Psoas muscle (tissue), 8 donors: ENCODE results near the gene TIMM9. TPM values are rescaled to one million over a fixed set of nuclear protein-coding genes. Genes with fewer than 3 reads are reported as not detected.
A peak's percentile ranks its signal among the peaks of the same experiment; 100 is the strongest.

Source experiments
- ATAC-seq, 4 donors: fragments of 200-7000 bp; cut with Tn5 transposase; one replicate each; pipeline ENCODE4 v1.9.1; 2020; ENCODE audit warnings: moderate library complexity in 3 of 4, mild to moderate bottlenecking in 2 of 4
- DNase-seq, 2 donors: peaks; one replicate each; pipeline ENCODE4 v3.0.0-alpha.2; 2020
- H3K27ac ChIP-seq: fragments of 200-600 bp; one replicate; pipeline ENCODE4 v1.8.0; 2022
- H3K27me3 ChIP-seq, 3 donors: fragments of 200-600 bp in 1 of 3; one replicate each; pipeline versions ENCODE4 v1.6.1 to v1.8.0; 2013 to 2022; ENCODE audit warnings: low read length in 2 of 3, mild to moderate bottlenecking in 2 of 3, moderate library complexity in 1 of 3; ENCODE audit not compliant: insufficient read depth in 3 of 3
- H3K36me3 ChIP-seq, 2 donors: fragments of 200-600 bp in 1 of 2; one replicate each; pipeline versions ENCODE4 v1.6.1 to v1.8.0; 2013 to 2022; ENCODE audit warnings: low read depth in 1 of 2, mild to moderate bottlenecking in 1 of 2, moderate library complexity in 1 of 2; ENCODE audit not compliant: insufficient read depth in 1 of 2
- H3K4me1 ChIP-seq: fragments of 200-600 bp; one replicate; pipeline ENCODE4 v1.8.0; 2022
- H3K4me3 ChIP-seq: fragments of 200-600 bp; one replicate; pipeline ENCODE4 v1.8.0; 2022; ENCODE audit warnings: mild to moderate bottlenecking
- H3K9me3 ChIP-seq: fragments of 200-600 bp; one replicate; pipeline ENCODE4 v1.8.0; 2022
- CTCF ChIP-seq: fragments of 200-600 bp; IDR thresholded peaks from one replicate; pipeline ENCODE4 v1.8.0; 2022; ENCODE audit warnings: antibody characterized with exemption
- WGBS, 3 donors: extraction: QIAGEN DNeasy Blood & Tissue Kit; methylation state at CpG; one replicate each; pipeline versions ENCODE4 v1.1.6 to v1.1.7; 2013; 5-methylcytosine and 5-hydroxymethylcytosine counted together
- intact Hi-C, 2 donors: fragments of 100-400 bp; cut with DNase I; formaldehyde crosslinking; loops; one replicate each; pipeline versions ENCODE4 v1.11.0 to v1.14.2; 2022
- polyA plus RNA-seq, 3 donors: library from polyadenylated mRNA; stranded (reverse); fragments of 200-250 nt; gene quantifications; one replicate each; pipeline ENCODE4 v1.2.3, GENCODE V29; 2013
- total RNA-seq, 4 donors: library from RNA; stranded (reverse); fragmentation: NEBNext Ultra II Directional in 2 of 4; extraction: Animal tissue kit (Norgen Biotek cat#: 25700) in 2 of 4; gene quantifications; one replicate each; pipeline versions ENCODE4 v1.2.1 to v1.2.4, GENCODE V29; 2021 to 2023
- donor health status: healthy with polysubstance abuse.
- donor health status: DM: no; HTN: no; CAD: no; lungs with moderate emphysema.
- donor health status: Bipolar disorder and iron deficiency.
- donor health status: healthy.
- donor health status: DM: yes; HTN: yes; CAD: no.
- donor health status: DM: no; HTN: no; CAD: no.
- donor health status: DM: no; HTN: no; CAD: no.
- donor health status: DM: yes; HTN: yes; CAD: no.

Gene TIMM9
- total and polyA plus RNA-seq, 7 donors = 44.2 to 87.8 (median 52.2) TPM

DNA sequence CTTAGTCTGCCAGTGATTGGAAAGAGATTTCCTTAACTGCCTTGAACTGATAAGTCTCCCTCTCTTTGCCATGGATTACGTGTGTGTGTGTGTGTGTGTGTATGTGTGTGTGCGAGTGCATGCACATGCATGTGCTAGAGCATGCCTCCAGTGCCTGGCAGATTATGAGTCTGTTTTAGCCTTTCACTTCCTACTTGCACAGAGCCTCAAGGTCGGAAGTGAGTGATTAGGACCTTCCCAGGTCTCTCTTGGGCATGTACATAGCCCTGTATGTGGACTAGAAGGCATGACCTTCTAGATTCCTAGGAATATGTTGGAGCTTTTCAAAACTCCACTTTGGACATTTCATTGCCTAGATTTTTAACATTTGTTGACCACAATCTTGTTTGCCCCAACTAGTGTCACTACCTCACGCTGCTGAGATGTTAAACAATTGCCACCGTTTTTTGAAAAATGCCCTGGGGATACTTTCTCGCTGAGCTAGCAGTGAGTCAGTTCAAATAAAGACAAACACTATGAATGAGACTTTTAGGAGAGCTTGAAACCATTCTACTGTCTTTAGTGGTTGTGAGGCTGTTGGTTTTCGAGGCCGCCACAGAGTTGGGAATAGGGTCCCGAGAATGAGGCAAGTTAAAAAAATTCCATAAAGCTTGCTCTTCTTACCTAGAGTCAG lies 28.4 kb upstream of the TIMM9 start:
- no peak for ATAC-seq
- H3K9me3 ChIP-seq = no peaks in the 10 kb centered on the region
- 89 to 96% (median 93%) methylated on average over 9 of the region's 9 CpGs for WGBS, 3 donors
- TF ChIP-seq CTCF = no peak
- H3K27ac ChIP-seq = no peak overlapping the region
- intact Hi-C loops = no loop called here
- no peak for DNase-seq
- H3K4me3 ChIP-seq = no peak overlapping the region
- H3K36me3 ChIP-seq = peaks cover 3 to 92% of the 10 kb centered on the region in 2 donors
- H3K27me3 ChIP-seq = no peaks in the 10 kb centered on the region
- no peaks in the 10 kb centered on the region for H3K4me1 ChIP-seq

- H3K36me3 ChIP-seq = peaks cover 7 to 98% of the 10 kb centered on the region in 2 donors
- no peak overlapping the region for H3K4me3 ChIP-seq
- TF ChIP-seq CTCF = no peak
- intact Hi-C loops = no loop called here
- no peak overlapping the region for H3K27ac ChIP-seq
- H3K9me3 ChIP-seq = no peaks in the 10 kb centered on the region
- H3K4me1 ChIP-seq = no peaks in the 10 kb centered on the region
- ATAC-seq (peak in 1 of 4 donors; percentile 24), DNase-seq (no peak)
- WGBS, 3 donors = 31 to 62% (median 31%) methylated on average over 5 of the region's 5 CpGs
- no peaks in the 10 kb centered on the region for H3K27me3 ChIP-seq
Measured at GRCh38 chr14:58444627-58445026, 17.3 kb upstream of the TIMM9 start.

- no peak overlapping the region for H3K27ac ChIP-seq
- H3K4me1 ChIP-seq = no peaks in the 10 kb centered on the region
- ATAC-seq (no peak), DNase-seq (no peak)
- H3K36me3 ChIP-seq = peaks cover 4 to 92% of the 10 kb centered on the region in 2 donors
- no peaks in the 10 kb centered on the region for H3K9me3 ChIP-seq
- H3K4me3 ChIP-seq = no peak overlapping the region
- intact Hi-C loops = no loop called here
- WGBS, 3 donors = 75 to 88% (median 77%) methylated on average over 5 of the region's 5 CpGs
- H3K27me3 ChIP-seq = no peaks in the 10 kb centered on the region
- TF ChIP-seq CTCF = no peak
Measured at GRCh38 chr14:58439476-58439875, 12.1 kb upstream of the TIMM9 start.

DNA sequence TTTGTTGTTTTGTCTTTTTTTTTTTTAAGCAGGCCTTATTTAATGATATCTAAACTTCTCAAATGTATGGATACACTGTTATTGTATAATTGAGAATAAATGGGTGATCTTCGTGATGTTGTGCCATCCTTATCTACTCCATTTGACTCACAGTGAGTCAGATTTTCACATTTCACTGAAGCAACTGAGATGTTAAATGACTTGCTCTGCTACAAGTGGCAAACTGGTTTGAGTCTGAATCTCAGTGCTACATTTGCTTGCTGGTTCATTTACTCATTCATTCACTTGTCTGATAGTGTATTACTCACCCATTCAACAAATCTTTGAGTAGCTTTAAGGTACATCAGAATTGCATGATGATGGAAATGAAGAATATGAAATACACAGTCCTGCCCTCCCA lies 2.8 kb upstream of the TIMM9 start:
- Histone ChIP-seq H3K4me1 (peaks cover 23% of the 10 kb centered on the region), H3K36me3 (peaks cover 0 to 54% of the 10 kb centered on the region in 2 donors), H3K9me3 (no peaks in the 10 kb centered on the region), H3K4me3 (no peak overlapping the region), H3K27ac (no peak overlapping the region), H3K27me3 (no peaks in the 10 kb centered on the region)
- WGBS, 3 donors = 67 to 80% (median 79%) methylated on average over 1 of the region's 1 CpG
- intact Hi-C loops = no loop called here
- DNase-seq (no peak), ATAC-seq (no peak)
- TF ChIP-seq CTCF = no peak
